ENCODE results near the gene OPN3. TPM values are rescaled to one million over a fixed set of nuclear protein-coding genes. Genes with fewer than 3 reads are reported as not detected.

The OPN3 gene
- total RNA-seq, 1 donor from 2014 or later: 29.8 TPM

- TF ChIP-seq CTCF (IDR thresholded peaks at IDR 0.05; ENCODE audit: insufficient read depth, low read length, poor library complexity, severe bottlenecking): no peak
- H3K4me3 ChIP-seq (ENCODE audit: low read depth, low read length): no peak overlapping the region
- H3K27me3 ChIP-seq (ENCODE audit: control insufficient read depth, insufficient read depth, low read length): no peaks in the 10 kb centered on the region
- no peaks in the 10 kb centered on the region for H3K36me3 ChIP-seq (ENCODE audit: control insufficient read depth, insufficient read depth, low read length)
- DNase-seq (ENCODE audit: low read depth): no peak
Observed at GRCh38 chr1:241557551-241558193, 82.5 kb downstream of the OPN3 start.

- Histone ChIP-seq H3K4me3 (ENCODE audit: low read depth, low read length) (no peak overlapping the region), H3K27me3 (ENCODE audit: control insufficient read depth, insufficient read depth, low read length) (no peaks in the 10 kb centered on the region), H3K36me3 (ENCODE audit: control insufficient read depth, insufficient read depth, low read length) (no peaks in the 10 kb centered on the region)
- no peak for TF ChIP-seq CTCF (IDR thresholded peaks at IDR 0.05; ENCODE audit: insufficient read depth, low read length, poor library complexity, severe bottlenecking)
- DNase-seq (ENCODE audit: low read depth): no peak
Observed at GRCh38 chr1:241557031-241557430, 83.1 kb downstream of the OPN3 start.

- Histone ChIP-seq H3K36me3 (ENCODE audit: control insufficient read depth, insufficient read depth, low read length) (no peaks in the 10 kb centered on the region), H3K27me3 (ENCODE audit: control insufficient read depth, insufficient read depth, low read length) (no peaks in the 10 kb centered on the region), H3K4me3 (ENCODE audit: low read depth, low read length) (no peak overlapping the region)
- TF ChIP-seq CTCF (IDR thresholded peaks at IDR 0.05; ENCODE audit: insufficient read depth, low read length, poor library complexity, severe bottlenecking): no peak
- DNase-seq (ENCODE audit: low read depth): no peak
Observed at GRCh38 chr1:241555526-241555925, 84.6 kb downstream of the OPN3 start.

GRCh38 chr1:241553886-241554592 lies 86.1 kb downstream of the OPN3 start:
- no peak for TF ChIP-seq CTCF (IDR thresholded peaks at IDR 0.05; ENCODE audit: insufficient read depth, low read length, poor library complexity, severe bottlenecking)
- no peaks in the 10 kb centered on the region for H3K27me3 ChIP-seq (ENCODE audit: control insufficient read depth, insufficient read depth, low read length)
- DNase-seq (ENCODE audit: low read depth): no peak
- no peak overlapping the region for H3K4me3 ChIP-seq (ENCODE audit: low read depth, low read length)
- no peaks in the 10 kb centered on the region for H3K36me3 ChIP-seq (ENCODE audit: control insufficient read depth, insufficient read depth, low read length)

- Histone ChIP-seq H3K27me3 (ENCODE audit: control insufficient read depth, insufficient read depth, low read length) (no peaks in the 10 kb centered on the region), H3K4me3 (ENCODE audit: low read depth, low read length) (no peak overlapping the region), H3K36me3 (ENCODE audit: control insufficient read depth, insufficient read depth, low read length) (no peaks in the 10 kb centered on the region)
- TF ChIP-seq CTCF (IDR thresholded peaks at IDR 0.05; ENCODE audit: insufficient read depth, low read length, poor library complexity, severe bottlenecking): no peak
- no peak for DNase-seq (ENCODE audit: low read depth)
Observed at GRCh38 chr1:241551759-241552638, 88.2 kb downstream of the OPN3 start.
